Measurements from ENCODE around the gene GTPBP4.

GTPBP4 gene

DNA sequence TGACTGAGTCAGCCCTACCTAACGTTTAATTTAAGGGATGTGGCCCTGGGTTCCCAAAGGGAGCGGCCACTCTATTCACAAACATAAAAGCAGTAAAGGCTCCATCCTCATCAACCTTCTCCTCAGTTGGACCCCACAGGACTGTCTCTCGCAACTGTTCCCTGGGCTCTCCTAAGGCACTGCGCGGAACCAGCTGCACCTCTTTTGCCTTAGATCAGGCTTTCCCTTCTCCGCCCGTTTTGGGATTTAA is 689 bp upstream of the GTPBP4 start:
- TF ChIP-seq, protein P1, sequence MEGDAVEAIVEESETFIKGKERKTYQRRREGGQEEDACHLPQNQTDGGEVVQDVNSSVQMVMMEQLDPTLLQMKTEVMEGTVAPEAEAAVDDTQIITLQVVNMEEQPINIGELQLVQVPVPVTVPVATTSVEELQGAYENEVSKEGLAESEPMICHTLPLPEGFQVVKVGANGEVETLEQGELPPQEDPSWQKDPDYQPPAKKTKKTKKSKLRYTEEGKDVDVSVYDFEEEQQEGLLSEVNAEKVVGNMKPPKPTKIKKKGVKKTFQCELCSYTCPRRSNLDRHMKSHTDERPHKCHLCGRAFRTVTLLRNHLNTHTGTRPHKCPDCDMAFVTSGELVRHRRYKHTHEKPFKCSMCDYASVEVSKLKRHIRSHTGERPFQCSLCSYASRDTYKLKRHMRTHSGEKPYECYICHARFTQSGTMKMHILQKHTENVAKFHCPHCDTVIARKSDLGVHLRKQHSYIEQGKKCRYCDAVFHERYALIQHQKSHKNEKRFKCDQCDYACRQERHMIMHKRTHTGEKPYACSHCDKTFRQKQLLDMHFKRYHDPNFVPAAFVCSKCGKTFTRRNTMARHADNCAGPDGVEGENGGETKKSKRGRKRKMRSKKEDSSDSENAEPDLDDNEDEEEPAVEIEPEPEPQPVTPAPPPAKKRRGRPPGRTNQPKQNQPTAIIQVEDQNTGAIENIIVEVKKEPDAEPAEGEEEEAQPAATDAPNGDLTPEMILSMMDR (IDR thresholded peaks at IDR 0.05; ENCODE audit: insufficient read depth, low read depth, low read length, missing control alignments), result no peak
- peak overlapping the region; percentile 95 for H3K4me3 ChIP-seq (ENCODE audit: low read depth, low read length)
- DNase-seq (ENCODE audit: low read depth), result no peak

DNA sequence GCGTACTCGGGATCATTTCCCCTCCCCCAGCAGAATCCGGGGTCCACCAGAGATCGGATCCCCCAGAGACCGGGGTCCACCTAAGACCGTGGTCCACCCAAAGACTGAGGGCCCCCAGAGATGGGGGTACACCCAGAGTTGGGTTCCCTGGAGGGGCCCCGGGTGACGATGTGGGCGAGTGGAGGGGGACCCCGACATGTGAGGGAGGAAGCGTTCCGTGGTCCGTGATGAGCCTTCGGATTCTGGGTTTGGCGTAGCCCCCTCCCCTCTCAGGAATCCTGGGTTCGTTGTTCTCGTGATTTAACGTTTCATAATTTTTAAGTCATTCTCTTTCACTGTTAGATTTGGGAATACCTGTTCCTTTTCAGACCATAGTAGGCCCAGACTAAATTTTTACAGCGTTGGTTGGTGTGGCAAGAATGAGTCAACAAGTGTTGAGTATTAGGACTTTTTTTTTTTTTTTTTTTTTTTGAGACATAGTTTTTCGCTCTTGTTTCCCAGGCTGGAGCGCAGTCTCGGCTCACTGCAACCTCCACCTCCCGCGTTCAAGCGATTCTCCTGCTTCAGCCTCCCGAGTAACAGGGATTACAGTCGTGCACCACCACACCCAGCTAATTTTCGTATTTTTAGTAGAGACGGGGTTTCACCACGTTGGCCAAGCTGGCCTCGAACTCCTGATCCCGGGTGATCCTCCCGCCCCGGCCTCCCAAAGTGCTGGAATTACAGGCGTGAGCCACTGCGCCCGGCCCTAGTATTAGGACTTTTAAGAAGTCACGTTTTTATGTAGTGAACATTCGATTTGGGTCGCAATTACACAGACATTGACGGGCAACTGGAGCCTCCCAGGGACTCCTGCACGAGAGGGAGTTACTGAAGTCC is 672 bp downstream of the GTPBP4 start:
- peak overlapping the region; percentile 95 for H3K4me3 ChIP-seq (ENCODE audit: low read depth, low read length)
- DNase-seq (ENCODE audit: low read depth), result no peak
- TF ChIP-seq, protein P1 (IDR thresholded peaks at IDR 0.05; ENCODE audit: insufficient read depth, low read depth, low read length, missing control alignments), result no peak

DNA sequence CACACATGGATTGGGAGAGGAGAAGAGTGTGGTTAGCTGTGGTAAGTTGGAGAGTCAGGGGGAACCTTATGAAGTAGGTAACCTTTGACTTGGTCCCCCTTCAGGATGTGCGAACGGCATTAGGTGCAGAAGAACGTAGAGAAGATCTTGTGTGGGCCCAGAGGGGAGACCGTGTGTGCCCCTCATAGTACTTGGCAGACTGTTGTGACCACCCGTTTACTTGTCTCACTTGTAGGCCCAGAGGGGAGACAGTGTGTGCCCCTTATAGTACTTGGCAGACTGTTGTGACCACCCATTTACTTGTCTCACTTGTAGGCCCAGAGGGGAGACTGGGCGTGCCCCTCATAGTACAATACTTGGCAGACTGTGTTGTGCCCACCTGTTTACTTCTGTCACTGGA is 2.6 kb downstream of the GTPBP4 start:
- no peak for DNase-seq (ENCODE audit: low read depth)
- no peak overlapping the region for H3K4me3 ChIP-seq (ENCODE audit: low read depth, low read length)
- TF ChIP-seq, protein P1 (IDR thresholded peaks at IDR 0.05; ENCODE audit: insufficient read depth, low read depth, low read length, missing control alignments), result no peak

DNA sequence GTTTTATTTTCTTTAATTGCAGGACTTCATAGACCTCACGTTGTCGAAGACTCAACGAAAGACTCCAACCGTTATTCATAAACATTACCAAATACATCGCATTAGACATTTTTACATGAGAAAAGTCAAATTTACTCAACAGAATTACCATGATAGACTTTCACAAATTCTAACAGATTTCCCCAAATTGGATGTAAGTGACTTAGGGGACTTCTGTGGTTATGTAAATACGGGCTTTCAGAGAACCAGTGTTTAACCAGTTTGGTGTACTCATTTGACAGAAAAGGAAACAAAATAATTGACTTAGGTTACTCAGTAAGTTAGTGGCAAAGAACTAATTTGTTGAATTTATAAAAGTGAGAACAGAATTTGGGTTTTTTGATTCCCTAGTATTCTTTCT is 4.2 kb downstream of the GTPBP4 start:
- TF ChIP-seq, protein P1 (IDR thresholded peaks at IDR 0.05; ENCODE audit: insufficient read depth, low read depth, low read length, missing control alignments), result no peak
- no peak overlapping the region for H3K4me3 ChIP-seq (ENCODE audit: low read depth, low read length)
- peak; percentile 47 for DNase-seq (ENCODE audit: low read depth)

DNA sequence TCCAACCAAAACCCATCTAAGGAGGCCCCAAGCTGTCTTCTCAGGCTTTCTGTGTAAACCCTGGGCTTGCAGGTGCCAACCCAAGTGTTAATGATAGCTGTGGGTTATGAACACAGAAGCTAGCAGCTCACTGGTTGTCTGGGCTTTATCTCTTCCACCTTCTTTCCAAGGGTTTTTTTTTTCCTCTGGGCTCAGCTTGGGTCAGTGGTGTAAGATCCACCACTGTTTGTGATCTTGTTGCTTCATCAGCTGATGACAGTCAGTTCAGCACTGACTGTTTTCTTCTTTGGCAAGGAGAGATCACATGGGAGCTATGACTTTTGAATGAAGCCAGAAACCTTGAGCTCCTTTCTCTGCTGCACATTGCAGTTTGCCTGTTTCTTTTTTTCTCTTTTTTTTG is 4.6 kb downstream of the GTPBP4 start:
- TF ChIP-seq, protein P1 (IDR thresholded peaks at IDR 0.05; ENCODE audit: insufficient read depth, low read depth, low read length, missing control alignments), result no peak
- no peak overlapping the region for H3K4me3 ChIP-seq (ENCODE audit: low read depth, low read length)
- no peak for DNase-seq (ENCODE audit: low read depth)

DNA sequence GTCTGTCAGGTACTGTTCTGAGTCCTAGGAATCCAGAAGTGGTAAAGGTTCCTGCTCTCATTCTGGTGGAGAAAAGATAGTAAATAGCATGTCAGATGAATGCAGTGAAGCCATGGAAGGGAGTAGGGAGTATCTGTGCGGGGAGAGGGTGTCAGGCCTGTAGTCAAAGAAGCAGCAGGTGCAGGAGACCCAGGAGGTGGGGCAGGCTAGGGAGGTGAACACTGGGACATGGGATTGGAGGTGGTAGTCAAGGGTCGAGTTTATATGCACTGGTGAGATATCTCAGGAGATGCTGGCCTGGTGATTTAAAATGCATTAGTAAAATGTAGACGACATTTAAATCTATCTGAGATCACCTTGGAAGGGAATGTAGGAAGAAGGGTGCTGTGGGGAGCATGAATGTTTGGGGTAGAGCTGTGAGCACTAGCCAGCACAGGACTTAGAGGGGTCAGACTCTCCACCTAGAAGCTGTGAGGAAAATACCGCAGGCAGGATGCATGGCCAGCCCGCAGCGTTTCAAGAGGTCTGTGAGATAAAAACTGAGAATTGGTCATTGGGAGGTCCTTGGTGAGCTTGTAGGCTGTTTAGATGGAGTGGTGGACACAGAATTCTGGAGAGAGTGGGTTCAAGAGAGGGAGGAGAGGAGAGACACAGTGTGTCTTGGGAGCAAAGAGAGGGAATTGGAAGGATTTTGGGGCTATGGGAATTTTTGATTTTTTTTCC is 6.8 kb downstream of the GTPBP4 start:
- H3K4me3 ChIP-seq (ENCODE audit: low read depth, low read length), result no peak overlapping the region
- TF ChIP-seq, protein P1 (IDR thresholded peaks at IDR 0.05; ENCODE audit: insufficient read depth, low read depth, low read length, missing control alignments), result no peak
- DNase-seq (ENCODE audit: low read depth), result no peak

Data from GM12865 (cell line).